AG09319 (cell line): ENCODE results near the gene TSC22D4.

Experiments used
- DNase-seq: peaks from one replicate; pipeline ENCODE4 v3.0.0-alpha.2; 2010; ENCODE audit warnings: low read depth; ENCODE audit errors: extremely low read depth
- TF ChIP-seq, protein P1 (sequence below): IDR thresholded peaks from 2 replicates; pipeline ENCODE4 v1.5.1; 2011; ENCODE audit warnings: low read depth, mild to moderate bottlenecking, inconsistent platforms, low read length, moderate library complexity

Gene TSC22D4

DNA sequence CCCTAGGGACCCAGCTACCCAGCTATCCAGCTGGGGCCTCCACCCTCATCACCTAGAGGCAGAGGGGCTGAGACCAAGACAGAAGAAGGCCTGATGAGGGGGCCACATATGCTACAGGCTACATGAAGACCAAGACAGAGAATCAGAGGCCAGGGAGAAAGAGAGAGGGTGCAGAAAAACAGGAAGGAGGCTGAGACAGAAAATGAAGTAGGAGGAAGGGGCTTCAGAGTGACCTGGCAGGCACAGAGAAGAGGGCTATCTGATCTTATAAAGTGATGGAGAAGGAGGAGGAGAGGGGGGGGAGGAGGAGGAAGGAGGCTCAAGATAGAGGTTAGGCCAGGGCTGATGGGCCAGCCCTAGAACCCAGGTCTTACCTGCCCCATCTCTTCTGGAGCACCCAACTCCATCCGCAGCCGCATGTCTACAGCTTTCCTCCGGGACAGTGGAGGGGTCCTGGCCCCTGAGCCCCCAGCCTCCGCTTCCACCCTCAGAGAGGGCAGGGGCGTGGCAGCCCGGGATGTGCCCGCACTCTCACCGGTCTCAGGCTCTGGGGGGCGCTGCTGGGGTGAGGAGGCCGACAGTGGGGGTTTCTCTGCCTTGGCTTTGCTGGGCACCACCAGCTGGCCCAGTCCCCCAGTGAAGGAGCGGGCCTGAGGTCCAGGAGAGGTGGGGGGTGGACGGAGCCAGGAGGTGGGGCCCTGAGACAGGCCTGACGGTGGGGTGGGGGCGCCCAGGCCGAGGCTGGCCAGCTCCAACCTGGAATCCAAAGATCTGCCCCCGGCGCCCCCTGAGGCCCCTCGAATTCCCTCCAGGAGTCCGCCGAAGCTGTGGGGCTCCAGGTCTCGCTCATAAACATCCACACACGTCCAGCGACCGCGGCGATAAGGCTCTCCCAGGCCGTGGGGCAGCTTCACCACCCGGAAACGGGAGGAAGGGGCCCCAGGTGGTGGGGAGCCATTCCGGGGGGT is 1.8 kb downstream of the TSC22D4 start:
- DNase-seq: no peak
- TF ChIP-seq, protein P1, sequence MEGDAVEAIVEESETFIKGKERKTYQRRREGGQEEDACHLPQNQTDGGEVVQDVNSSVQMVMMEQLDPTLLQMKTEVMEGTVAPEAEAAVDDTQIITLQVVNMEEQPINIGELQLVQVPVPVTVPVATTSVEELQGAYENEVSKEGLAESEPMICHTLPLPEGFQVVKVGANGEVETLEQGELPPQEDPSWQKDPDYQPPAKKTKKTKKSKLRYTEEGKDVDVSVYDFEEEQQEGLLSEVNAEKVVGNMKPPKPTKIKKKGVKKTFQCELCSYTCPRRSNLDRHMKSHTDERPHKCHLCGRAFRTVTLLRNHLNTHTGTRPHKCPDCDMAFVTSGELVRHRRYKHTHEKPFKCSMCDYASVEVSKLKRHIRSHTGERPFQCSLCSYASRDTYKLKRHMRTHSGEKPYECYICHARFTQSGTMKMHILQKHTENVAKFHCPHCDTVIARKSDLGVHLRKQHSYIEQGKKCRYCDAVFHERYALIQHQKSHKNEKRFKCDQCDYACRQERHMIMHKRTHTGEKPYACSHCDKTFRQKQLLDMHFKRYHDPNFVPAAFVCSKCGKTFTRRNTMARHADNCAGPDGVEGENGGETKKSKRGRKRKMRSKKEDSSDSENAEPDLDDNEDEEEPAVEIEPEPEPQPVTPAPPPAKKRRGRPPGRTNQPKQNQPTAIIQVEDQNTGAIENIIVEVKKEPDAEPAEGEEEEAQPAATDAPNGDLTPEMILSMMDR: peak; percentile 37

GRCh38 chr7:100476101-100476780 is 2.8 kb downstream of the TSC22D4 start:
- TF ChIP-seq, protein P1: no peak
- DNase-seq: no peak

- no peak for DNase-seq
- TF ChIP-seq, protein P1: no peak
Measured at GRCh38 chr7:100475549-100475948, 3.5 kb downstream of the TSC22D4 start.

GRCh38 chr7:100472854-100473499 is 6.0 kb downstream of the TSC22D4 start:
- no peak for DNase-seq

GRCh38 chr7:100472121-100472851 is 6.7 kb downstream of the TSC22D4 start:
- DNase-seq: no peak
- TF ChIP-seq, protein P1: no peak

More at GRCh38 chr7:100472854-100473499, 6.0 kb downstream of the TSC22D4 start:
- TF ChIP-seq, protein P1: no peak

DNA sequence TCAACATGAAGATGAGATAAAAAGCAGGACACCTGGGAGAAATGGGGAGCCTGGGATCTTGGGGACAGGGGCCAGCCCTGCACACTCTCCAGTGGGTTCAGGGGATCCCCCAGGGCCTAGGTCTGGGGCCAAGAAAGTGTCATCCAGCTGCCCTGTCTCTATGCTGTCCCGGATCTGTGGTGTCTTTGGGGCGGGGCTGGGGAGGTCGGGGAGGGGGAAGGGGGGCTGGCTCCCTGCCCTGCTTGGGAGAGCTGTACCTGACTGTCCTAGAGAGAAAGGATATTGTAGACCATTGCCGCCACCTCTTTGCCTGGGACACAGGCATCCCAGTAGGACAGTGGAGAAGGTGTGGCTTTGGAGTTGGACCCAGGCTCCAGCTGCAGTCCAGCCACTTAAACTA is 8.0 kb downstream of the TSC22D4 start:
- TF ChIP-seq, protein P1: no peak
- no peak for DNase-seq
